H1 (cell line): ENCODE results near the gene PTPRG. TPM values are rescaled to one million over a fixed set of nuclear protein-coding genes. Genes with fewer than 3 reads are reported as not detected.

Source experiments
- CBX8 ChIP-seq: fragments of 300-800, 300-1000 bp; sonication (generic); IDR thresholded peaks from 2 replicates; pipeline ENCODE4 v1.7.1; 2016; ENCODE audit warnings: low read depth, low read length, borderline replicate concordance
- EGR1 ChIP-seq: IDR thresholded peaks from 2 replicates; pipeline ENCODE4 v1.6.1; 2011; ENCODE audit warnings: low read depth, low read length, borderline replicate concordance
- MAFK ChIP-seq: IDR thresholded peaks from 2 replicates; pipeline ENCODE4 v1.6.1; 2012; ENCODE audit warnings: low read depth, mild to moderate bottlenecking, improper control_type of control experiment, low read length
- POLR2AphosphoS5 ChIP-seq: IDR thresholded peaks from 2 replicates; pipeline ENCODE4 v1.6.1; 2011; ENCODE audit warnings: low read depth, low read length
- polyA plus RNA-seq, 7 experiments: library from polyadenylated mRNA; depleted of rRNA in 3 of 7; stranded (reverse) in 5 of 7; unstranded in 2 of 7; fragments of >200 nt in 5 of 7; fragments of 200-250 nt in 2 of 7; gene quantifications; 1 replicate in 5 of 7; 2 replicates in 1 of 7; 4 replicates in 1 of 7; pipeline versions ENCODE4 v1.2.1 to v1.2.3, GENCODE V29; 2011 to 2013; ENCODE audit warnings: missing spikeins in 2 of 7, mixed read lengths in 2 of 7
- total RNA-seq: library from RNA; stranded (reverse); fragmentation: NEBNext Ultra II Directional; extraction: Animal tissue kit (Norgen Biotek cat#: 25700); gene quantifications from 2 replicates; pipeline ENCODE4 v1.2.1, GENCODE V29; 2021
- TF ChIP-seq, protein P1 (sequence below): fragments of 300-600 bp; sonication (generic); IDR thresholded peaks from 2 replicates; pipeline ENCODE4 v1.7.1; 2012; ENCODE audit warnings: low read length, moderate library complexity, mild to moderate bottlenecking, inconsistent platforms; ENCODE audit not compliant: insufficient replicate concordance

Gene PTPRG
- total and polyA plus RNA-seq, 2 of the 8 experiments (the other 6 are each of a cell fraction or from before 2014, with no cell fraction given) = 23.3 to 96.2 TPM

DNA sequence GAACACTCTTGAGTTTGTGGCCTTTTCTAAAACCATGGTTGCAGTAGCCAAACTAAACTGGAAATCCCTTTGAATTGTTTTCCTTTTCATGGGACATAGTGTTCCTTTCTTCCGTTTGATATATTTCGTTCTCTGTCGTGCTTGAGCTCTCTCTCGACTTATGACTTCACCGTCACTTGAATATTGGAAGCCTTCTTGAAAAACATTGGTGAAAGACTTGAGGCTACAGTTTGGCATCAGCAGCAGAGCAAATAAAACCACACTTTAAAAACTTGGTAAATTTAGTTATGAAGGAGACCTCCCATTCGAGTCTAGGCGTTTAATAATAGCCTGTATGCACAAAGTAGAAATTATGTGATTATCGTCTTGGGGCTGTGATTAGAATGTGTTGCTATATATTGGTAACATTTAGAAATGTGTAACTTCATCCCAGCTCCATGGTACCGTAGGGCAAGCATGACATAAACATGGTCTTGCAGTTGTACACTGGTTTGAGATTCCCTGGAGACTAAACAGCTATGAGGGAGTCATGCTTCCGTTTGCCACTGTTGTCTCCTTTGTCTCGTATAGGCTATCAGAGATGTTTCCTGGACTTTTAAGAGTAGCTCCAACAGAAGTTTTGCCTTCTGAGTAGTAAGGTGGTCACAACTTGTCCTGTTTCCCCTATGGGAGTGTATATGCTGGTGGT, 122.3 kb downstream of the PTPRG start (continued):
- TF ChIP-seq, protein P1, sequence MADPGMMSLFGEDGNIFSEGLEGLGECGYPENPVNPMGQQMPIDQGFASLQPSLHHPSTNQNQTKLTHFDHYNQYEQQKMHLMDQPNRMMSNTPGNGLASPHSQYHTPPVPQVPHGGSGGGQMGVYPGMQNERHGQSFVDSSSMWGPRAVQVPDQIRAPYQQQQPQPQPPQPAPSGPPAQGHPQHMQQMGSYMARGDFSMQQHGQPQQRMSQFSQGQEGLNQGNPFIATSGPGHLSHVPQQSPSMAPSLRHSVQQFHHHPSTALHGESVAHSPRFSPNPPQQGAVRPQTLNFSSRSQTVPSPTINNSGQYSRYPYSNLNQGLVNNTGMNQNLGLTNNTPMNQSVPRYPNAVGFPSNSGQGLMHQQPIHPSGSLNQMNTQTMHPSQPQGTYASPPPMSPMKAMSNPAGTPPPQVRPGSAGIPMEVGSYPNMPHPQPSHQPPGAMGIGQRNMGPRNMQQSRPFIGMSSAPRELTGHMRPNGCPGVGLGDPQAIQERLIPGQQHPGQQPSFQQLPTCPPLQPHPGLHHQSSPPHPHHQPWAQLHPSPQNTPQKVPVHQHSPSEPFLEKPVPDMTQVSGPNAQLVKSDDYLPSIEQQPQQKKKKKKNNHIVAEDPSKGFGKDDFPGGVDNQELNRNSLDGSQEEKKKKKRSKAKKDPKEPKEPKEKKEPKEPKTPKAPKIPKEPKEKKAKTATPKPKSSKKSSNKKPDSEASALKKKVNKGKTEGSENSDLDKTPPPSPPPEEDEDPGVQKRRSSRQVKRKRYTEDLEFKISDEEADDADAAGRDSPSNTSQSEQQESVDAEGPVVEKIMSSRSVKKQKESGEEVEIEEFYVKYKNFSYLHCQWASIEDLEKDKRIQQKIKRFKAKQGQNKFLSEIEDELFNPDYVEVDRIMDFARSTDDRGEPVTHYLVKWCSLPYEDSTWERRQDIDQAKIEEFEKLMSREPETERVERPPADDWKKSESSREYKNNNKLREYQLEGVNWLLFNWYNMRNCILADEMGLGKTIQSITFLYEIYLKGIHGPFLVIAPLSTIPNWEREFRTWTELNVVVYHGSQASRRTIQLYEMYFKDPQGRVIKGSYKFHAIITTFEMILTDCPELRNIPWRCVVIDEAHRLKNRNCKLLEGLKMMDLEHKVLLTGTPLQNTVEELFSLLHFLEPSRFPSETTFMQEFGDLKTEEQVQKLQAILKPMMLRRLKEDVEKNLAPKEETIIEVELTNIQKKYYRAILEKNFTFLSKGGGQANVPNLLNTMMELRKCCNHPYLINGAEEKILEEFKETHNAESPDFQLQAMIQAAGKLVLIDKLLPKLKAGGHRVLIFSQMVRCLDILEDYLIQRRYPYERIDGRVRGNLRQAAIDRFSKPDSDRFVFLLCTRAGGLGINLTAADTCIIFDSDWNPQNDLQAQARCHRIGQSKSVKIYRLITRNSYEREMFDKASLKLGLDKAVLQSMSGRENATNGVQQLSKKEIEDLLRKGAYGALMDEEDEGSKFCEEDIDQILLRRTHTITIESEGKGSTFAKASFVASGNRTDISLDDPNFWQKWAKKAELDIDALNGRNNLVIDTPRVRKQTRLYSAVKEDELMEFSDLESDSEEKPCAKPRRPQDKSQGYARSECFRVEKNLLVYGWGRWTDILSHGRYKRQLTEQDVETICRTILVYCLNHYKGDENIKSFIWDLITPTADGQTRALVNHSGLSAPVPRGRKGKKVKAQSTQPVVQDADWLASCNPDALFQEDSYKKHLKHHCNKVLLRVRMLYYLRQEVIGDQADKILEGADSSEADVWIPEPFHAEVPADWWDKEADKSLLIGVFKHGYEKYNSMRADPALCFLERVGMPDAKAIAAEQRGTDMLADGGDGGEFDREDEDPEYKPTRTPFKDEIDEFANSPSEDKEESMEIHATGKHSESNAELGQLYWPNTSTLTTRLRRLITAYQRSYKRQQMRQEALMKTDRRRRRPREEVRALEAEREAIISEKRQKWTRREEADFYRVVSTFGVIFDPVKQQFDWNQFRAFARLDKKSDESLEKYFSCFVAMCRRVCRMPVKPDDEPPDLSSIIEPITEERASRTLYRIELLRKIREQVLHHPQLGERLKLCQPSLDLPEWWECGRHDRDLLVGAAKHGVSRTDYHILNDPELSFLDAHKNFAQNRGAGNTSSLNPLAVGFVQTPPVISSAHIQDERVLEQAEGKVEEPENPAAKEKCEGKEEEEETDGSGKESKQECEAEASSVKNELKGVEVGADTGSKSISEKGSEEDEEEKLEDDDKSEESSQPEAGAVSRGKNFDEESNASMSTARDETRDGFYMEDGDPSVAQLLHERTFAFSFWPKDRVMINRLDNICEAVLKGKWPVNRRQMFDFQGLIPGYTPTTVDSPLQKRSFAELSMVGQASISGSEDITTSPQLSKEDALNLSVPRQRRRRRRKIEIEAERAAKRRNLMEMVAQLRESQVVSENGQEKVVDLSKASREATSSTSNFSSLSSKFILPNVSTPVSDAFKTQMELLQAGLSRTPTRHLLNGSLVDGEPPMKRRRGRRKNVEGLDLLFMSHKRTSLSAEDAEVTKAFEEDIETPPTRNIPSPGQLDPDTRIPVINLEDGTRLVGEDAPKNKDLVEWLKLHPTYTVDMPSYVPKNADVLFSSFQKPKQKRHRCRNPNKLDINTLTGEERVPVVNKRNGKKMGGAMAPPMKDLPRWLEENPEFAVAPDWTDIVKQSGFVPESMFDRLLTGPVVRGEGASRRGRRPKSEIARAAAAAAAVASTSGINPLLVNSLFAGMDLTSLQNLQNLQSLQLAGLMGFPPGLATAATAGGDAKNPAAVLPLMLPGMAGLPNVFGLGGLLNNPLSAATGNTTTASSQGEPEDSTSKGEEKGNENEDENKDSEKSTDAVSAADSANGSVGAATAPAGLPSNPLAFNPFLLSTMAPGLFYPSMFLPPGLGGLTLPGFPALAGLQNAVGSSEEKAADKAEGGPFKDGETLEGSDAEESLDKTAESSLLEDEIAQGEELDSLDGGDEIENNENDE = no peak
- TF ChIP-seq EGR1 = no peak
- no peak for TF ChIP-seq CBX8
- TF ChIP-seq MAFK = no peak
- TF ChIP-seq POLR2AphosphoS5 = no peak
